PC-3 (cell line): ENCODE data around the gene TBK1.

Experiments used
- EZH2phosphoT487 ChIP-seq: fragments of 300-600 bp; sonication (generic); IDR thresholded peaks from 2 replicates; pipeline ENCODE4 v1.6.1; 2018; ENCODE audit warnings: mild to moderate bottlenecking, antibody characterized with exemption, low read length, borderline replicate concordance
- TF ChIP-seq, protein P1 (sequence below): fragments of 300-600 bp; sonication (generic); conservative IDR thresholded peaks from 2 replicates; pipeline ENCODE4 v1.5.1; 2017; ENCODE audit warnings: antibody characterized with exemption, low read depth, mild to moderate bottlenecking, low read length

- TF ChIP-seq, protein P1, sequence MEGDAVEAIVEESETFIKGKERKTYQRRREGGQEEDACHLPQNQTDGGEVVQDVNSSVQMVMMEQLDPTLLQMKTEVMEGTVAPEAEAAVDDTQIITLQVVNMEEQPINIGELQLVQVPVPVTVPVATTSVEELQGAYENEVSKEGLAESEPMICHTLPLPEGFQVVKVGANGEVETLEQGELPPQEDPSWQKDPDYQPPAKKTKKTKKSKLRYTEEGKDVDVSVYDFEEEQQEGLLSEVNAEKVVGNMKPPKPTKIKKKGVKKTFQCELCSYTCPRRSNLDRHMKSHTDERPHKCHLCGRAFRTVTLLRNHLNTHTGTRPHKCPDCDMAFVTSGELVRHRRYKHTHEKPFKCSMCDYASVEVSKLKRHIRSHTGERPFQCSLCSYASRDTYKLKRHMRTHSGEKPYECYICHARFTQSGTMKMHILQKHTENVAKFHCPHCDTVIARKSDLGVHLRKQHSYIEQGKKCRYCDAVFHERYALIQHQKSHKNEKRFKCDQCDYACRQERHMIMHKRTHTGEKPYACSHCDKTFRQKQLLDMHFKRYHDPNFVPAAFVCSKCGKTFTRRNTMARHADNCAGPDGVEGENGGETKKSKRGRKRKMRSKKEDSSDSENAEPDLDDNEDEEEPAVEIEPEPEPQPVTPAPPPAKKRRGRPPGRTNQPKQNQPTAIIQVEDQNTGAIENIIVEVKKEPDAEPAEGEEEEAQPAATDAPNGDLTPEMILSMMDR, result no peak
- no peak for TF ChIP-seq EZH2phosphoT487
Observed at GRCh38 chr12:64506955-64507354, 55.0 kb downstream of the TBK1 start.
